ENCODE measurements around the gene EFNA5. TPM values are rescaled to one million over a fixed set of nuclear protein-coding genes. Genes with fewer than 3 reads are reported as not detected.

The EFNA5 gene
- total RNA-seq, 1 donor from 2014 or later, result 57.5 TPM

GRCh38 chr5:107607671-107608345 is 62.9 kb downstream of the EFNA5 start:
- no peak for DNase-seq (ENCODE audit: low spot score in 2 of 2, unreplicated experiment in 2 of 2)
- no peaks in the 10 kb centered on the region for H3K9me3 Mint-ChIP-seq
- no peak for TF ChIP-seq CTCF (IDR thresholded peaks at IDR 0.05; ENCODE audit: unreplicated experiment)
- no peaks in the 10 kb centered on the region for H3K36me3 Mint-ChIP-seq
- H3K27ac Mint-ChIP-seq, result no peak overlapping the region
- H3K4me1 Mint-ChIP-seq, result peaks cover 53% of the 10 kb centered on the region
- no peaks in the 10 kb centered on the region for H3K27me3 Mint-ChIP-seq (ENCODE audit: low read depth)
- H3K4me3 Mint-ChIP-seq, result no peak overlapping the region

- Mint-ChIP-seq H3K36me3 (no peaks in the 10 kb centered on the region), H3K9me3 (no peaks in the 10 kb centered on the region), H3K27me3 (ENCODE audit: low read depth) (no peaks in the 10 kb centered on the region), H3K4me3 (no peak overlapping the region), H3K27ac (no peak overlapping the region), H3K4me1 (peaks cover 56% of the 10 kb centered on the region)
- no peak for DNase-seq (ENCODE audit: low spot score in 2 of 2, unreplicated experiment in 2 of 2)
- TF ChIP-seq CTCF (IDR thresholded peaks at IDR 0.05; ENCODE audit: unreplicated experiment), result no peak
Measured at GRCh38 chr5:107607196-107607595, 63.5 kb downstream of the EFNA5 start.

- Mint-ChIP-seq H3K4me1 (peaks cover 68% of the 10 kb centered on the region), H3K4me3 (no peak overlapping the region), H3K27ac (no peak overlapping the region), H3K27me3 (ENCODE audit: low read depth) (no peaks in the 10 kb centered on the region), H3K9me3 (no peaks in the 10 kb centered on the region), H3K36me3 (no peaks in the 10 kb centered on the region)
- no peak for TF ChIP-seq CTCF (IDR thresholded peaks at IDR 0.05; ENCODE audit: unreplicated experiment)
- no peak for DNase-seq (ENCODE audit: low spot score in 2 of 2, unreplicated experiment in 2 of 2)
Measured at GRCh38 chr5:107605596-107606125, 65.1 kb downstream of the EFNA5 start.

- H3K27me3 Mint-ChIP-seq (ENCODE audit: low read depth), result no peaks in the 10 kb centered on the region
- peaks cover 68% of the 10 kb centered on the region for H3K4me1 Mint-ChIP-seq
- H3K4me3 Mint-ChIP-seq, result no peak overlapping the region
- H3K27ac Mint-ChIP-seq, result no peak overlapping the region
- no peak for TF ChIP-seq CTCF (IDR thresholded peaks at IDR 0.05; ENCODE audit: unreplicated experiment)
- DNase-seq (ENCODE audit: low spot score in 2 of 2, unreplicated experiment in 2 of 2), result no peak
- H3K36me3 Mint-ChIP-seq, result no peaks in the 10 kb centered on the region
- H3K9me3 Mint-ChIP-seq, result no peaks in the 10 kb centered on the region
Measured at GRCh38 chr5:107604990-107605389, 65.7 kb downstream of the EFNA5 start.

- no peak overlapping the region for H3K4me3 Mint-ChIP-seq
- no peaks in the 10 kb centered on the region for H3K27me3 Mint-ChIP-seq (ENCODE audit: low read depth)
- no peaks in the 10 kb centered on the region for H3K9me3 Mint-ChIP-seq
- TF ChIP-seq CTCF (IDR thresholded peaks at IDR 0.05; ENCODE audit: unreplicated experiment), result no peak
- peaks cover 68% of the 10 kb centered on the region for H3K4me1 Mint-ChIP-seq
- no peak overlapping the region for H3K27ac Mint-ChIP-seq
- no peaks in the 10 kb centered on the region for H3K36me3 Mint-ChIP-seq
- no peak for DNase-seq (ENCODE audit: low spot score in 2 of 2, unreplicated experiment in 2 of 2)
Measured at GRCh38 chr5:107604146-107604910, 66.4 kb downstream of the EFNA5 start.

All from mesothelial cell of epicardium (in vitro differentiated cells).